Activated naive CD4-positive, alpha-beta T cell (primary cell): ENCODE measurements around the gene PAQR5.
"Not testable (repeated sequence)": the region's sequence is repeated elsewhere in the genome, so short reads cannot be mapped to it uniquely, and the experiment has no call there.

ENCODE experiments used
- DNase-seq, 4 experiments: peaks; one replicate each; lab custom pipeline; 2025; lab: John Stamatoyannopoulos, UW

PAQR5 gene

GRCh38 chr15:69316291-69316690, 17.6 kb downstream of the PAQR5 start:
- no peak for DNase-seq

GRCh38 chr15:69317392-69317841, 18.7 kb downstream of the PAQR5 start:
- DNase-seq = no peak

- no peak for DNase-seq
Observed at GRCh38 chr15:69318033-69318432, 19.3 kb downstream of the PAQR5 start.

DNA sequence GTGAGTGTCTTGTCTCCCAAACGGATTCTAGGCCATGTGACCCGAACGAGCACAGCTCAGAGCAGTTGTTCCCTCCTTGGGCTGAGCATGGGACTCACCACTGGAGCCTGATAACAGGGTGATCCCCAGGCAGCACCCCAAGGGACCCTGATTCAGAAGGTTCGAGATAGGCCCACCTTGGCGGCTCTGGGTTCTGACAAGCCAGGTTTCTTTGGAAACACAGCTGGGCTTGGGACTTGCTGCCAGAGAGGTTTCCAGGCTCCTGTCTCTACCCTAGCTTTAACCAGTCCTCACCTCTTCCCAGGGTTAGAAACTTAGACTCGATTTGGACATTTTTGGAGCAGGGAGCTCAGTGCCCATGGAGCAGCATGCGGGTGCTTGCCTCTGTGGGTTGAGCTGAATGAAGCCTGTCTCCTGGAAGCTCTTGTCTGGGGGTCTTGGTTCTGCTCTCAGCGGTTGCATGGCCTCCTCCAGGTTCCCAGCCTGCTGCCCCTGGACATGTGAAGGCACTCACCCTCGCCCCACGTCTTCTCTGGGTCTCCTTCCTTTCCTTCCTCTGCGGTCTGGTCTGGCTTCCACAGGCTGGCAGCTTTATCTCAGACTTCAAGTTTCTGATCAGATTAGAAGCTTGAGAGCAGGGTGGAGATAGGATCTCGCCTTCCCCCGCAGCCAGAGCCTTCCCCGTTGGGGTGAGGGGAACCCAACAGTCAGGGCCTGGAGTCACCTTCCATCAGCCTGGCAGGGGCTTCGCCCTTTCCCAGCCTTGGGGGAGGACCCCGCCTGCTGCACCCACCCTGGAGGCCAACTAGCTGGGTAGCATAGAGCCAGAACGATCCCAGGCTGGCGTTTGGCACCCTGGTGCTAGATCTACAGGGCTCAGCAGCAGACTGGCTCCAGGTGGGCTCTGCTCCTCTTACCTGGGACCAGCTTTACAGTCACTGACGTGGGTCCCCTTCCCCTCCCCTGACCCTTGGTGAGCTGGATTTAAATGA, 21.0 kb downstream of the PAQR5 start:
- no peak for DNase-seq

GRCh38 chr15:69320977-69321554, 22.4 kb downstream of the PAQR5 start:
- DNase-seq = no peak

DNA sequence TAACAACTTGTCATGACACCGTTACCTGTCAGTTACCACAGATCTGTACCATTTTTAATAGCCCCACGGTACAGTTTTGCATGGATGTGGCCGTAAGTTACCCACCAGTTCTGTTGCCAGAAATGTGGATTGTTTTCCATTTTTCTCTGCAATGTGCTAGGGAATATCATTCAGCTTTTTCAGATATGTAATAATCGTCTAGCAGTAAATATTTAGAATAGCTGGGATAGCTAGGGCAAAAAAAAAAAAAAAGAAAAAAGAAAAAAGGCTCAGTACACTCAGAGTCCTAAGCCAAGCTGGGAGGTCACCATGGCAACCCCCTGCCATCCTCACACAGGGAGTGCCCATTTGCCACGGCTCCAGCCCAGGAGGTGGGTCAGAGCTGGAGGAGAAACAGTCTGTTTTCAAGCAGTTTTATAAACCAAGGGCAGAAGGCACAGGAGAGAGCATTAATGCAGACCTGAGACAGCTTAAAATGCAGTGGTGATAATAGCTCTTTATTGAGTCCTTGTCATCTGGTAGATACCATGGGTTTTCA, 25.2 kb downstream of the PAQR5 start:
- no peak for DNase-seq

GRCh38 chr15:69324565-69324964, 25.9 kb downstream of the PAQR5 start:
- no peak for DNase-seq

DNA sequence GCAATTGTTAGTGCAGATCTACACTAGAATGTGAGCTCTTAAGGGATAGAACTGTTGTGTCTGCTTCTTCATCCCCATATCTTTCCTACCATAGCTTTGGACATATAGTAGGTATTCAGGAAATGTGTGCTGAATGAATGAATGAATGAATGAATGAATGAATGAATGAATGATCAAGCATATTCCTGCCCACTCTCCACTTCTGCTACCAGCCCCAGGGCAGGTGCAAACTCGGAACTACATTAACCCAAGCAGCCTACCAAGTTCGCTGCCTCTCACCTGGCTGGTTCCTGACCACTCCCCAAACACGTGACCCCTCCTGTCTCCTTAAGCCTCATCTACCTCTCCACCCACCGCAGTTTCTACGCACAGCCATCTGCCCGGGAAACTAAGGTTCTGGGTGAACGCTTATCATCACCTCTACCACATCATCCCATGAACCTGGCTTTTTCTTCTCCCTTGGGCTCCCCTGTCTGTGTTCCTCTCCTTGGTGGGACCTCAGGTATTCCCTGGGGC, 26.8 kb downstream of the PAQR5 start:
- no peak for DNase-seq

- DNase-seq = no peak
Observed at GRCh38 chr15:69328080-69328479, 29.4 kb downstream of the PAQR5 start.

DNA sequence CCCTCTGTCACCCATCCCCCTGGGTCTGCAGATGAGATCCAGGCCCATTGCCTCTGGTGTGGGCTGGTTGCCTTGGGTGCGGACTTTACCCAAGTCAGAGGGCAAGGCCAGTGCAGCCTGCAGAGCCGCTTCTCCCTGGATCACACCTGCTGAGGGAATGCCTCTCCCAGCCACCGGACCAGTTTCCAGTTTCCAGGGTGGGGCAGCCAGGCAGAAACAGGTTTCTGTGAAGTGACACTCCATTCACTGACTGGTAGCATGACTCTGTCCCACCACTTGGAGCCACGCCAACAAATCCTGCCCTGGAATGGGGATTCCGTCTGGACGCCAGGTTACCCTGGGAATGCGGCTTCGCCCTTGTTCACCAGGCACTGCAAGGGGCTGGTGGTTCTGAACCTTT, 30.0 kb downstream of the PAQR5 start:
- DNase-seq = no peak

- DNase-seq = no peak
Observed at GRCh38 chr15:69337138-69337537, 38.4 kb downstream of the PAQR5 start.

- no peak for DNase-seq
Observed at GRCh38 chr15:69338535-69339213, 40.0 kb downstream of the PAQR5 start.

DNA sequence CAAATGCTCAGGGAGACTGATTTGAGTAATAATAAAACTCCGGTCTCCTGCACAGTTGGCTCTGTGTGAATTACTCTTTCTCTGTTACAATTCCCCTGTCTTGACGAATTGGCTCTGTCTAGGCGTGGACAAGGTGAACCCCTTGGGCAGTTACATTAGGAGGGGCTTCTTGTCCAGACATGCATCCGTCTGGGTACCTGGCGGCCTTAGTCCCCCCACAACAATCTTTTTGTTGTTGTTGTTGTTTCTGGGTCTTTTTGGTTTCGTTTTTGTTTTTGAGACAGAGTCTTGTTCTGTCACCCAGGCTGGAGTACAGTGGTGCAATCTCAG, 40.5 kb downstream of the PAQR5 start:
- DNase-seq = not testable (repeated sequence)

DNA sequence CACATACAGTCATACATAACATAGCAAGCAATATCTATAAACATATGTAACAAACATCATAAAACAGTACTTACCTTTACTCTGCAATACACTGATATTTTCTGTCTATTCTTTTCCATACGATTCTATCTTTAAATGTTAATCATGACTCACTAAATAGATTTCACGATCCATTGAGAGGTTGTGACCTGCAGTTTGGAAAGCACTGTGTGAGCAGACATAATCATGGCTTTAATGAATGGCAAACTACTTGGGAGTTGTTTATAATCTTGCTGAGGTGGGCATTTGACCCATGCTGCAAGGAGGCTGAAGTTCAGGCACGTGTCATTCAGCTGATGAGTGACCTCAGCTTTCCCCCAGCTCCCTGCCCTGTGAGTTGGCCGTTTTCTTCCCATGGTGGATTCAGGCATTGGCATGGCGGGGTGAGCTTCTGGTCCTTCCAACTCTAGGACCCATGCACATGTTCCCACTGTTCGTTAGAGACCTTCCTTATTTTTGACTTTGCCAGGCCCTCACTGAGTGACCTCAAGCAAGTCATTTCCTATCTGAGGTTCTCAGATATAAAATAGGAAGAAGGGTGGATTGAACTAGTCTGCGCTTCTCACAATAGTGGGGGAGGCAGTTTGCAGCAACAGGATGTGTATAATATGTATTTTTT, 41.7 kb downstream of the PAQR5 start:
- no peak for DNase-seq

- no peak for DNase-seq
Observed at GRCh38 chr15:69341356-69341755, 42.6 kb downstream of the PAQR5 start.

DNA sequence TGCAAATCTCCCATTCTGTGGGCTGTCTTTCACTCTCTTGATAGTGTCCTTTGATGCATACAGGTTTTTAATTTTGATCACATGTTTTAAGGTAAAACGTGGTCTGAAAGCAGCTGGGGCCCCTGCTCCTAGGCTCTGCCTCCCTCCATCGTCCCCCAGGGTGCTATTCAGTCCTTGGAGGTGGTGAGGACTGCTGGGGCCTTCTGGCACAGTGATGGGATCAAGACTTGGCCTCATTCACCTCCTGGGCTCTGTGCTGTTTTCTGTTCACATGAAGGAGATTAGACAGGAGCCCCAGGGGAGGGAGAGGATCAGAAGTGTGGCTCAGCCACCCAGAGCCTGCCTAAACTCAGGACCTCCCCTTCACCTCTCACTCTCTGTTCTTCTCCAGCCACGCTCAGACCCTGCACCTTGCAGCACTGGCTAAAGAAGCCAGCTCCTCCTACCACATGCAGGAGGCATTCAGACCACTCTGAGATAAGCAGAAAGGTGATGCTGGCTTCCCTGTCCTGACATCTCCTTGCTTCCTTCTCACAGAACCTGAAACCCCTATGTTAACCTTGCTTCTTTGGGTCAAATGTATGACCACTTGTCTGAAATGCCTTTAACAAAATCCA, 43.9 kb downstream of the PAQR5 start:
- no peak for DNase-seq

- DNase-seq = no peak
Observed at GRCh38 chr15:69343133-69343532, 44.4 kb downstream of the PAQR5 start.

GRCh38 chr15:69344238-69344637, 45.5 kb downstream of the PAQR5 start:
- no peak for DNase-seq

GRCh38 chr15:69346112-69346511, 47.4 kb downstream of the PAQR5 start:
- no peak for DNase-seq

DNA sequence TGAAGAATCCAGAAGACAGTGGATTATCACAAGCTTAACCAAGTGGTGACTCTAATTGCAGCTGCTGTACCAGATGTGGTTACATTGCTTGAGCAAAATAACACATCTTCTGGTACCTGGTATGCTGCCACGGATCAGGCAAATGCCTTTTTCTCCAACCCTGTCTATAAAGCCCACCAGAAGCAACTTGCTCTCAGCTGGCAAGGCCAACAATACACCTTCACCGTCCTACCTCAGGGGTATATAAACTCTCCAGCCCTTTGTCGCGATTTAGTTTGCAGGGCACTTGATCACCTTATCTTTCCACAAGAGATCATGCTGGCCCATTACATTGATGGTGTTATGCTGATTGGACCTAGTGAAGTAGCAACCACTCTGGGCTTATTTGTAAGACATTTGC, 52.6 kb downstream of the PAQR5 start:
- DNase-seq = no peak

DNA sequence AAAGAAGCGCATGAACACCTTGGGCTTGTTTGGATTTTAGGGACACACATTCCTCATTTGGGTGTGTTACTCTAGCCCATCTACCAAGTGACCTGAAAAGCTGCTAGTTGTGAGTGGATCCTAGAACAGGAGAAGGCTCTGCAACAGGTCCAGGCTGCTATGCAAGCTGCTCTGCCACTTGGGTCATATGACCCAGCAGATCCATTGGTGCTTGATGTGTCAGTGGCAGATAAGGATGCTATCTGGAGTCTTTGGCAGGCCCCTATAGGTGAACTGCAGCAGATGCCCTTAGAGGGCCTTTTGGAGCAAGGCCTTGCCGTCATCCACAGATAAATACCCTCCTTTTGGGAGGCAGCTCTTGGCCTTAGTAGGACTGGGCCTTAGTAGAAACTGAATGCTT, 53.2 kb downstream of the PAQR5 start:
- DNase-seq = no peak
